IMR-90 (cell line): Measurements from ENCODE around the gene ADAM12. TPM values are rescaled to one million over a fixed set of nuclear protein-coding genes. Genes with fewer than 3 reads are reported as not detected.

Experiments
- ATAC-seq: fragments of 200-7000 bp; cut with Tn5 transposase; 2 replicates; pipeline ENCODE4 v1.9.1; 2020; ENCODE audit warnings: low read depth, mild to moderate bottlenecking, moderate library complexity
- BruUV-seq: library from RNA; stranded (reverse); fragments of 400-500 nt; replicated peaks from 2 replicates; lab custom pipeline; 2021; lab: Mats Ljungman, UMichigan
- CTCF ChIA-PET: fragments of 300-600 bp; formaldehyde crosslinking; extraction: SDS; loops from one replicate; lab custom pipeline; 2021; ENCODE audit warnings: antibody characterized with exemption; lab: Yijun Ruan, JAX
- POLR2A ChIA-PET: fragments of 300-600 bp; sonication (Branson Sonifier 250); formaldehyde crosslinking; loops from one replicate; lab custom pipeline; 2022; ENCODE audit warnings: antibody characterized with exemption; ENCODE audit not compliant: unreplicated experiment; lab: Charles Lee
- DNase-seq: peaks from one replicate; pipeline ENCODE4 v3.0.0; 2013
- H2AFZ ChIP-seq: replicated peaks from 2 replicates; pipeline ENCODE3; 2013; ENCODE audit warnings: low read length, mild to moderate bottlenecking; ENCODE audit not compliant: poor library complexity
- H2AK5ac ChIP-seq: 2 replicates; pipeline ENCODE4 v1.6.1; 2013; ENCODE audit warnings: low read depth, low read length, inconsistent platforms
- H2AK9ac ChIP-seq: replicated peaks from 2 replicates; pipeline ENCODE3; 2013; ENCODE audit warnings: mild to moderate bottlenecking, low read depth, low read length, moderate library complexity; ENCODE audit not compliant: poor library complexity
- H2BK120ac ChIP-seq: 2 replicates; pipeline ENCODE4 v1.6.1; 2013; ENCODE audit warnings: low read depth, low read length, inconsistent platforms
- H2BK15ac ChIP-seq: 3 replicates; pipeline ENCODE4 v1.6.1; 2013; ENCODE audit warnings: low read depth, low read length, inconsistent platforms
- H2BK20ac ChIP-seq: 2 replicates; pipeline ENCODE4 v1.6.1; 2013; ENCODE audit warnings: low read depth, mild to moderate bottlenecking, inconsistent platforms, low read length, moderate library complexity
- H2BK5ac ChIP-seq: 2 replicates; pipeline ENCODE4 v1.6.1; 2013; ENCODE audit warnings: mild to moderate bottlenecking, low read depth, low read length, inconsistent platforms; ENCODE audit not compliant: poor library complexity, severe bottlenecking
- H3K14ac ChIP-seq: replicated peaks from 2 replicates; pipeline ENCODE4 v1.6.1; 2013; ENCODE audit warnings: low read depth, low read length, inconsistent platforms
- H3K18ac ChIP-seq: 2 replicates; pipeline ENCODE4 v1.6.1; 2013; ENCODE audit warnings: low read depth, low read length, control low read depth
- H3K23ac ChIP-seq: 2 replicates; pipeline ENCODE4 v1.6.1; 2013; ENCODE audit warnings: low read depth, low read length, inconsistent platforms
- H3K27ac ChIP-seq: 2 replicates; pipeline ENCODE4 v1.5.1; 2013; ENCODE audit warnings: mild to moderate bottlenecking, control low read depth, low read length; ENCODE audit not compliant: insufficient read depth
- H3K27me3 ChIP-seq: 2 replicates; pipeline ENCODE4 v1.6.1; 2013; ENCODE audit warnings: low read length; ENCODE audit not compliant: control insufficient read depth, insufficient read depth
- H3K36me3 ChIP-seq: 2 replicates; pipeline ENCODE4 v1.6.1; 2013; ENCODE audit warnings: low read length, mixed read lengths; ENCODE audit not compliant: control insufficient read depth, insufficient read depth
- H3K4ac ChIP-seq: 2 replicates; pipeline ENCODE4 v1.6.1; 2013; ENCODE audit warnings: low read depth, low read length, inconsistent platforms
- H3K4me1 ChIP-seq: 2 replicates; pipeline ENCODE4 v1.6.1; 2013; ENCODE audit warnings: low read length, mixed read lengths; ENCODE audit not compliant: control insufficient read depth, insufficient read depth
- H3K4me2 ChIP-seq: 2 replicates; pipeline ENCODE4 v1.6.1; 2013; ENCODE audit warnings: low read depth, mild to moderate bottlenecking, control low read depth, low read length, moderate library complexity
- H3K4me3 ChIP-seq: 2 replicates; pipeline ENCODE4 v1.5.1; 2013; ENCODE audit warnings: low read depth, mild to moderate bottlenecking, control low read depth, low read length, moderate library complexity; ENCODE audit not compliant: insufficient read depth
- H3K56ac ChIP-seq: 2 replicates; pipeline ENCODE4 v1.6.1; 2013; ENCODE audit warnings: low read length, inconsistent platforms; ENCODE audit not compliant: insufficient read depth; ENCODE audit errors: extremely low read depth
- H3K79me1 ChIP-seq, 2 experiments: 2 replicates each; pipeline ENCODE4 v1.6.1; 2013; ENCODE audit warnings: low read length in 2 of 2, inconsistent platforms in 1 of 2, low read depth in 1 of 2
- H3K9ac ChIP-seq: 2 replicates; pipeline ENCODE4 v1.6.1; 2013; ENCODE audit warnings: low read depth, low read length, control low read depth
- H3K9me1 ChIP-seq: 2 replicates; pipeline ENCODE4 v1.6.1; 2013; ENCODE audit warnings: low read length, inconsistent platforms; ENCODE audit not compliant: insufficient read depth
- H3K9me3 ChIP-seq: 2 replicates; pipeline ENCODE4 v1.6.1; 2013; ENCODE audit warnings: low read length; ENCODE audit not compliant: control insufficient read depth, insufficient read depth
- H4K20me1 ChIP-seq: 2 replicates; pipeline ENCODE4 v1.6.1; 2013; ENCODE audit warnings: low read length, inconsistent platforms; ENCODE audit not compliant: insufficient read depth
- H4K5ac ChIP-seq: 2 replicates; pipeline ENCODE4 v1.6.1; 2013; ENCODE audit warnings: mild to moderate bottlenecking, low read depth, low read length, control low read depth
- H4K8ac ChIP-seq, 2 experiments: 2 replicates each; pipeline ENCODE4 v1.6.1; 2013; ENCODE audit warnings: low read depth in 2 of 2, low read length in 2 of 2, control low read depth in 1 of 2, inconsistent platforms in 1 of 2
- H4K91ac ChIP-seq: 2 replicates; pipeline ENCODE4 v1.6.1; 2013; ENCODE audit warnings: low read depth, low read length, inconsistent platforms; ENCODE audit not compliant: insufficient read depth
- BHLHE40 ChIP-seq: fragments of 150-350 bp; IDR thresholded peaks from 2 replicates; pipeline ENCODE4 v1.6.1; 2016; ENCODE audit warnings: mild to moderate bottlenecking, low read depth, low read length
- ELK1 ChIP-seq: fragments of 150-350 bp; IDR thresholded peaks from 2 replicates; pipeline ENCODE4 v1.6.1; 2016; ENCODE audit warnings: low read depth, mild to moderate bottlenecking, low read length, moderate library complexity, borderline replicate concordance
- MAFK ChIP-seq: IDR thresholded peaks from 2 replicates; pipeline ENCODE4 v1.6.1; 2012; ENCODE audit warnings: low read depth, low read length, improper control_type of control experiment
- MAZ ChIP-seq: IDR thresholded peaks from 2 replicates; pipeline ENCODE4 v1.6.1; 2012; ENCODE audit warnings: low read depth, mild to moderate bottlenecking, low read length, improper control_type of control experiment, moderate library complexity, borderline replicate concordance
- RAD21 ChIP-seq: IDR thresholded peaks from 2 replicates; pipeline ENCODE4 v1.6.1; 2012; ENCODE audit warnings: low read length, improper control_type of control experiment
- WGBS, 2 experiments: methylation state at CpG; one replicate each; pipeline versions ENCODE4 v1.1.5 to v1.1.7; 2013; ENCODE audit warnings: missing lambda C conversion rate in 2 of 2; ENCODE audit not compliant: insufficient read length in 1 of 2; ENCODE audit errors: extremely low coverage in 2 of 2; 5-methylcytosine and 5-hydroxymethylcytosine counted together
- dilution Hi-C: fragments of 300-500 bp; cut with HindIII; formaldehyde crosslinking; loops from one replicate; pipeline ENCODE4 v1.14.3; 2018; ENCODE audit warnings: low sequenced_read_pairs; ENCODE audit not compliant: unreplicated experiment
- in situ Hi-C: fragments of 300-500 bp; cut with MboI; formaldehyde crosslinking; loops from 3 replicates; pipeline ENCODE4 v1.14.3; 2019; ENCODE audit warnings: low sequenced_read_pairs, inconsistent platforms, mixed read lengths
- intact Hi-C: fragments of 100-400 bp; cut with micrococcal nuclease; formaldehyde crosslinking; loops from 2 replicates; pipeline ENCODE4 v1.10.0; 2022
- polyA plus RNA-seq, 3 experiments: library from polyadenylated mRNA; depleted of rRNA; stranded (reverse); fragments of >200 nt; gene quantifications; 2 replicates each; pipeline ENCODE4 v1.2.3, GENCODE V29; 2012; ENCODE audit warnings: low replicate concordance in 1 of 3
- total RNA-seq: library from RNA; depleted of rRNA; stranded (reverse); fragments of >200 nt; gene quantifications from 2 replicates; pipeline ENCODE4 v1.2.3, GENCODE V29; 2012

The ADAM12 gene
- total and polyA plus RNA-seq, 2 of the 4 experiments (the other 2 are of a cell fraction), result 9.6 to 10.2 TPM

GRCh38 chr10:126239844-126240243 is 148.4 kb downstream of the ADAM12 start:
- H3K4me2 ChIP-seq, result no peak overlapping the region
- DNase-seq (no peak), ATAC-seq (no peak)
- no peak overlapping the region for H3K23ac ChIP-seq
- no peak overlapping the region for H2BK120ac ChIP-seq
- H3K9ac ChIP-seq, result no peak overlapping the region
- H4K5ac ChIP-seq, result no peak overlapping the region
- no peak overlapping the region for H3K4ac ChIP-seq
- H3K56ac ChIP-seq, result no peak overlapping the region
- in situ Hi-C loops, result no loop called here
- BruUV-seq, result no TSS peak
- no peak overlapping the region for H2AK9ac ChIP-seq
- no peak overlapping the region for H3K18ac ChIP-seq
- intact Hi-C loops, result loop anchor here (10.0 kb wide), 1 partner anchor 105 kb away; no protein-coding TSS in a partner anchor
- no peaks in the 10 kb centered on the region for H4K20me1 ChIP-seq
- POLR2A ChIA-PET, result no interaction called here
- CTCF ChIA-PET, result no interaction called here
- H3K14ac ChIP-seq, result no peak overlapping the region
- no peaks in the 10 kb centered on the region; a peak in 1 of 4 replicates for H3K79me1 ChIP-seq
- no peaks in the 10 kb centered on the region for H3K36me3 ChIP-seq
- H2BK15ac ChIP-seq, result no peak overlapping the region
- no peak overlapping the region for H2BK5ac ChIP-seq
- no peaks in the 10 kb centered on the region for H3K27me3 ChIP-seq
- peak overlapping the region; percentile 9; the same call in 1 of the 2 replicates for H2AK5ac ChIP-seq
- peaks cover 13% of the 10 kb centered on the region for H3K4me1 ChIP-seq
- H4K91ac ChIP-seq, result no peak overlapping the region
- dilution Hi-C loops, result no loop called here
- H2BK20ac ChIP-seq, result no peak overlapping the region
- peaks cover 16% of the 10 kb centered on the region; the same call in 1 of the 2 replicates for H3K9me1 ChIP-seq
- H3K27ac ChIP-seq, result no peak overlapping the region
- H4K8ac ChIP-seq, result no peak overlapping the region
- H3K9me3 ChIP-seq, result no peaks in the 10 kb centered on the region
- 91% methylated on average over 7 of the region's 8 CpGs; no CpG with 5 or more reads in 1 of the 2 experiments for WGBS, 2 experiments
- no peak overlapping the region for H3K4me3 ChIP-seq
- H2AFZ ChIP-seq, result no peak overlapping the region
- no peak for TF ChIP-seq BHLHE40
- no peak for TF ChIP-seq MAFK
- TF ChIP-seq ELK1, result no peak
- no peak for TF ChIP-seq RAD21
- TF ChIP-seq MAZ, result no peak
